Epithelial cell of proximal tubule (primary cell): ENCODE results near the gene PDLIM4. TPM values are rescaled to one million over a fixed set of nuclear protein-coding genes. Genes with fewer than 3 reads are reported as not detected.
A peak's percentile ranks its signal among the peaks of the same experiment; 100 is the strongest.

Experiments used
- DNase-seq: peaks from one replicate; pipeline ENCODE4 v3.0.0-alpha.2; 2011; ENCODE audit warnings: low read depth
- H3K4me3 ChIP-seq: 2 replicates; pipeline ENCODE4 v1.5.1; 2011; ENCODE audit warnings: low read depth, mild to moderate bottlenecking, low read length
- CTCF ChIP-seq: conservative IDR thresholded peaks from 2 replicates; pipeline ENCODE4 v1.5.1; 2012; ENCODE audit warnings: low read depth, mild to moderate bottlenecking, low read length
- total RNA-seq: library from RNA; depleted of rRNA; stranded (reverse); fragments of >200 nt; gene quantifications from 2 replicates; pipeline ENCODE4 v1.2.3, GENCODE V29; 2015

Gene PDLIM4
- total RNA-seq, 1 donor from 2014 or later: 129 TPM

GRCh38 chr5:132271251-132272246 lies 14.1 kb downstream of the PDLIM4 start:
- peak; percentile 49 for TF ChIP-seq CTCF

GRCh38 chr5:132272311-132273210 lies 15.1 kb downstream of the PDLIM4 start:
- no peak for DNase-seq
- peak; percentile 93 for TF ChIP-seq CTCF
- peak overlapping the region; percentile 49 for H3K4me3 ChIP-seq

More at GRCh38 chr5:132271251-132272246, 14.1 kb downstream of the PDLIM4 start:
- DNase-seq: no peak
- H3K4me3 ChIP-seq: peak overlapping the region; percentile 49

GRCh38 chr5:132273631-132274030 lies 16.1 kb downstream of the PDLIM4 start:
- no peak for TF ChIP-seq CTCF
- no peak overlapping the region for H3K4me3 ChIP-seq
- no peak for DNase-seq

- DNase-seq: no peak
- no peak for TF ChIP-seq CTCF
- H3K4me3 ChIP-seq: no peak overlapping the region
Measured at GRCh38 chr5:132274050-132274792, 16.7 kb downstream of the PDLIM4 start.

- no peak overlapping the region for H3K4me3 ChIP-seq
- TF ChIP-seq CTCF: no peak
- DNase-seq: no peak
Measured at GRCh38 chr5:132275367-132276220, 18.1 kb downstream of the PDLIM4 start.

- TF ChIP-seq CTCF: no peak
- H3K4me3 ChIP-seq: no peak overlapping the region
- no peak for DNase-seq
Measured at GRCh38 chr5:132277256-132277655, 19.8 kb downstream of the PDLIM4 start.
